ENCODE measurements around the gene HNF1A.
"Not testable (repeated sequence)": the region's sequence is repeated elsewhere in the genome, so short reads cannot be mapped to it uniquely, and the experiment has no call there.

The HNF1A gene

GRCh38 chr12:121011820-121012219 is 33.5 kb downstream of the HNF1A start:
- no peak for DNase-seq (ENCODE audit: low read depth in 2 of 2)

GRCh38 chr12:121013715-121014114 is 35.4 kb downstream of the HNF1A start:
- no peak for DNase-seq (ENCODE audit: low read depth in 2 of 2)

GRCh38 chr12:121015825-121016766 is 37.8 kb downstream of the HNF1A start, which contains the start of gene C12orf43:
Gene C12orf43, minus strand, starts transcription at chr12:121016487. Its CDS starts 13 bp downstream, at chr12:121016474.
- DNase-seq (ENCODE audit: low read depth in 2 of 2): peak; percentile 88 to 89

- DNase-seq (ENCODE audit: low read depth in 2 of 2): no peak
Measured at GRCh38 chr12:121017966-121018491, 39.7 kb downstream of the HNF1A start.

GRCh38 chr12:121018860-121019617 is 40.7 kb downstream of the HNF1A start:
- DNase-seq (ENCODE audit: low read depth in 2 of 2): no peak

- DNase-seq (ENCODE audit: low read depth in 2 of 2): no peak
Measured at GRCh38 chr12:121021754-121022153, 43.4 kb downstream of the HNF1A start.

- DNase-seq (ENCODE audit: low read depth in 2 of 2): no peak
Measured at GRCh38 chr12:121022713-121023112, 44.4 kb downstream of the HNF1A start.

GRCh38 chr12:121023799-121024198 is 45.5 kb downstream of the HNF1A start:
- no peak for DNase-seq (ENCODE audit: low read depth in 2 of 2)

GRCh38 chr12:121025442-121026226 is 47.3 kb downstream of the HNF1A start:
- DNase-seq (ENCODE audit: low read depth in 2 of 2): no peak

GRCh38 chr12:121026274-121027045 is 48.1 kb downstream of the HNF1A start:
- no peak for DNase-seq (ENCODE audit: low read depth in 2 of 2)

GRCh38 chr12:121030576-121031212 is 52.4 kb downstream of the HNF1A start:
- DNase-seq (ENCODE audit: low read depth in 2 of 2): no peak

- DNase-seq (ENCODE audit: low read depth in 2 of 2): peak; percentile 29 to 41
Measured at GRCh38 chr12:121033625-121034349, 55.4 kb downstream of the HNF1A start.

GRCh38 chr12:121034616-121035305 is 56.4 kb downstream of the HNF1A start:
- DNase-seq (ENCODE audit: low read depth in 2 of 2): no peak

GRCh38 chr12:121036810-121037326 is 58.5 kb downstream of the HNF1A start:
- DNase-seq (ENCODE audit: low read depth in 2 of 2): no peak

GRCh38 chr12:121038861-121039668 is 60.7 kb downstream of the HNF1A start, which contains the start of gene OASL:
Gene OASL, minus strand, starts transcription at chr12:121039246. Its CDS starts 275 bp downstream, at chr12:121038971.
- peak in 1 of 2 donors; percentile 41 for DNase-seq (ENCODE audit: low read depth in 2 of 2)

- DNase-seq (ENCODE audit: low read depth in 2 of 2): no peak
Measured at GRCh38 chr12:121043067-121043466, 64.7 kb downstream of the HNF1A start.

- not testable (repeated sequence) for DNase-seq (ENCODE audit: low read depth in 2 of 2)
Measured at GRCh38 chr12:121047400-121047799, 69.1 kb downstream of the HNF1A start.

- DNase-seq (ENCODE audit: low read depth in 2 of 2): no peak
Measured at GRCh38 chr12:121048442-121048841, 70.1 kb downstream of the HNF1A start.

All from stimulated activated CD4-positive, alpha-beta T cell treated with anti-CD3 and anti-CD28 coated beads, Interleukin-4, amount 100 ng/mL, for 48 hours (primary cell).